ENCODE measurements around the gene METTL27. TPM values are rescaled to one million over a fixed set of nuclear protein-coding genes. Genes with fewer than 3 reads are reported as not detected.
A peak's percentile ranks its signal among the peaks of the same experiment; 100 is the strongest.
"Not testable (repeated sequence)": the region's sequence is repeated elsewhere in the genome, so short reads cannot be mapped to it uniquely, and the experiment has no call there.

METTL27 gene
- total RNA-seq, 4 donors from 2014 or later: 3.8 to 16.3 (median 9.6) TPM

DNA sequence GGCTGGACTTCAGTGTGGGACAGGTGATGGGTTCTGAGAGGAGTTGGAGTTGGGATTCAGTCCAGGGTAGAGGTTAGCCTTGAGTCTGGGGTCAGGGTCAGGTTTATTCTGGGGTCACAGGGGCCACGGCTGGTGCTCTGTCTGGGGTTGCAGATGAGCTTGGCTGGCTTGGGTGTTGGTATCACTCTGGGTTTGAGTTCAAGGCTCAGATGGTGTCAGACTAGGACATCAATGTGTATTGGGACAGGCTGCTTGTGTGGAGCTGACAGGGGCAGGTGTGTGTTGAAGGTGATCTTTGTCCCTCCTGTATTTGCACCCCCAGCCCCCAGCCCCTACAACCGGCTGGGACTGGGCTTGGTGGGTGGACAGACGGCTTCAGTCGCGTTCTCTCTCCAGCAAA is 45.4 kb upstream of the METTL27 start:
- intact Hi-C loops (cut with DNase I): no loop called here
- TF ChIP-seq, protein P1, sequence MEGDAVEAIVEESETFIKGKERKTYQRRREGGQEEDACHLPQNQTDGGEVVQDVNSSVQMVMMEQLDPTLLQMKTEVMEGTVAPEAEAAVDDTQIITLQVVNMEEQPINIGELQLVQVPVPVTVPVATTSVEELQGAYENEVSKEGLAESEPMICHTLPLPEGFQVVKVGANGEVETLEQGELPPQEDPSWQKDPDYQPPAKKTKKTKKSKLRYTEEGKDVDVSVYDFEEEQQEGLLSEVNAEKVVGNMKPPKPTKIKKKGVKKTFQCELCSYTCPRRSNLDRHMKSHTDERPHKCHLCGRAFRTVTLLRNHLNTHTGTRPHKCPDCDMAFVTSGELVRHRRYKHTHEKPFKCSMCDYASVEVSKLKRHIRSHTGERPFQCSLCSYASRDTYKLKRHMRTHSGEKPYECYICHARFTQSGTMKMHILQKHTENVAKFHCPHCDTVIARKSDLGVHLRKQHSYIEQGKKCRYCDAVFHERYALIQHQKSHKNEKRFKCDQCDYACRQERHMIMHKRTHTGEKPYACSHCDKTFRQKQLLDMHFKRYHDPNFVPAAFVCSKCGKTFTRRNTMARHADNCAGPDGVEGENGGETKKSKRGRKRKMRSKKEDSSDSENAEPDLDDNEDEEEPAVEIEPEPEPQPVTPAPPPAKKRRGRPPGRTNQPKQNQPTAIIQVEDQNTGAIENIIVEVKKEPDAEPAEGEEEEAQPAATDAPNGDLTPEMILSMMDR (IDR thresholded peaks at IDR 0.05): no peak
- TF ChIP-seq POLR2A (IDR thresholded peaks at IDR 0.05): no peak
- peaks cover 0 to 13% of the 10 kb centered on the region in 2 donors for H3K4me1 ChIP-seq
- WGBS, 2 donors: 83 to 98% methylated on average over 5 of the region's 5 CpGs
- no peak overlapping the region for H3K4me3 ChIP-seq (replicated peaks in 1 of 3)
- H3K27ac ChIP-seq: no peak overlapping the region
- no peaks in the 10 kb centered on the region for H3K27me3 ChIP-seq
- H3K36me3 ChIP-seq: no peaks in the 10 kb centered on the region
- no peaks in the 10 kb centered on the region for H3K9me3 ChIP-seq
- no peak for DNase-seq

DNA sequence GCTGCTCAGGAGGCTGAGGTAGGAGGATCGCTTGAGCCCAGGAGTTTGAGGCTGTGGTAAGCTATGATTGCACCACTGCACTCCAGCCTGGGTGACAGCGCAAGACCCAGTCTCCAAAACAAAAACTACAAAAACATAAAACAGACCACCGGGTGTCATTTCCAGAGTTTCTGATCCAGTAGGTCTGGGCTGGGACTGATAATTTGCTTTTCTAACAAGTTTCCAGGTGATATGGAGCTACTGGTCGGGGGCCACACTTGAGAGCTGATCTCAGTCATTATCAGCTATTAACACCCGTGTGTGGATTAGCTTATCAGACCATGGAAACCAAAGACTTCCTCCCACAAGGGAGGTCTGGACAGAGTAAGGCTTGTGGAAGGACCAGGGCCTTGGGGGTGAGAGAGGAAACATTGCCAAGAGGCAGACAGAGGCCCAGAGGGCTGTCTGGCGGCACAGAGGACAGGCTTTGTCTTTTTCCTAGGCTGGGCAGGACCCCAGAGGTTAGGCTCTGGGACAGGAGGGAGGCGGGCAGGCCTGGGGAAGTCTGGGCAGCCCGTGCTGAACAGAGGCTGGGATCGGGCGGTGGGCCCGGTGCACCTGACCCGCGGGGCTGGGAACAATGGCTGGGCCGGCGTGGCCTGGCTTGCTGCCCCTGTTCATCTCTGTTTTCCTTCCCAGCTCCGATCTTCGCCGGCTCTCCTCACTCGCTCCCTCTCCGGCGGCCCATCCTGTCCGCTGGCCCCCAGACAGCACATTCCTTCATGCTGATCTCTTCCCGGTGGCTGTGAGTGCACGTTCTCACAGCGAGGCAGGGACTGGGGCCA is 43.9 kb upstream of the METTL27 start:
- no peak overlapping the region for H3K4me3 ChIP-seq (replicated peaks in 1 of 3)
- peak; percentile 31 to 51 for DNase-seq
- WGBS, 2 donors: 42 to 59% methylated on average over 7 to 23 of the region's 25 CpGs
- H3K36me3 ChIP-seq: no peaks in the 10 kb centered on the region
- peaks cover 0 to 18% of the 10 kb centered on the region in 2 donors for H3K4me1 ChIP-seq
- TF ChIP-seq, protein P1 (IDR thresholded peaks at IDR 0.05): no peak
- no peak for TF ChIP-seq POLR2A (IDR thresholded peaks at IDR 0.05)
- no peaks in the 10 kb centered on the region for H3K27me3 ChIP-seq
- peak overlapping the region; percentile 23 to 65 (median 40) for H3K27ac ChIP-seq
- no peaks in the 10 kb centered on the region for H3K9me3 ChIP-seq
- intact Hi-C loops (cut with DNase I): no loop called here

DNA sequence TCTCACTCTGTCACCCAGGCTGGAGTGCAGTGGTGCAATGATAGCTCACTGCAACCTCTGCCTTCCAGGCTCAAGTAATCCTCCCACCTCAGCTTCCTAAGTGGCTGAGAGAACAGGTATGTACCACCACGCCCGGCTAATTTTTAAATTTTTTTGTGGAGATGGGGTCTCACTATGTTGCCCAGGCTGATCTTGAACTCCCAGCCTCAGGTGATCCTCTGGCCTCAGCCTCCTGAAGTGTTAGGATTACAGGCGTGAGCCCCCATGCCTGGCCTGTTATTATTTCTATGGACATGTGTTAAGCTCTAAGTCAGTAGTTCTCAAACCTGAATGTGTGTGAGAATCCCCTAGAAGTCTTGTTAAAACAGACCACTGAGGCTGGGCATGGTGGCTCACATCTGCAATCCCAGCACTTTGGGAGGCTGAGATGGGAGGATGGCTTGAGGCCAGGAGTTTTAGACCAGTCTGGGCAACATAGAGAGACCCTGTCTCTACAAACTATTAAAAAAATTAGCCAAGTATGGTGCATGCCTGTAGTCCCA is 43.2 kb upstream of the METTL27 start:
- Histone ChIP-seq H3K9me3 (no peaks in the 10 kb centered on the region), H3K27me3 (no peaks in the 10 kb centered on the region), H3K27ac (no peak overlapping the region), H3K4me3 (replicated peaks in 1 of 3) (no peak overlapping the region), H3K36me3 (no peaks in the 10 kb centered on the region), H3K4me1 (peaks cover 0 to 25% of the 10 kb centered on the region in 2 donors)
- no peak for DNase-seq
- 94 to 97% methylated on average over 3 of the region's 3 CpGs for WGBS, 2 donors
- intact Hi-C loops (cut with DNase I): no loop called here
- TF ChIP-seq, protein P1 (IDR thresholded peaks at IDR 0.05): no peak
- TF ChIP-seq POLR2A (IDR thresholded peaks at IDR 0.05): no peak

DNA sequence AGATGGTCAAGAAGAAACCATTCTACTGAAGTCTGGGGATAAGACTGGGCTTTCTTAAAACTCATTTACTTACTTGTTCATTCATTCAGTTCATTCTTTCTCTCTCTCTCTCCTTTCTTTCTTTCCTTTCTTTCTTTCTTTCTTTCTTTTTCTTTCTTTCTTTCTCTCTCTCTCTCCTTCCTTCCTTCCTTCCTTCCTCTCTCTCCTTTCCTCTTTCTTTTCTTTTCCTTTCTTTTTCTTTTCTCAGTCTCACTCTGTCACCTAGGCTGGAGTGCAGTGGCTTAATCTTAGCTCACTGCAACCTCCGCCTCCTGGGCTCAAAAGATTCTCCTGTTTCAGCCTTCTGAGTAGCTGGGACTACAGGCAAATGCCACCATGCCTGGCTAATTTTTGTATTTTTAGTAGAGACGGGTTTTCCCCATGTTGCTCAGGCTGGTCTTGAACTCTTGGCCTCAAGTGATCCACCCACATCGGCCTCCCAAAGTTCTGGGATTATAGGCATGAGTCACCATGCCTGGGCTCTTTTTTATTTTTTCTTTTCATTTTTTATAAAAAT is 42.6 kb upstream of the METTL27 start:
- H3K27me3 ChIP-seq; DNase-seq; H3K4me3 ChIP-seq (replicated peaks in 1 of 3); H3K36me3 ChIP-seq; H3K27ac ChIP-seq; H3K9me3 ChIP-seq; intact Hi-C loops (cut with DNase I): not testable (repeated sequence)
- WGBS, 2 donors: 83 to 85% methylated on average over 3 of the region's 3 CpGs
- peaks cover 0 to 31% of the 10 kb centered on the region in 2 donors for H3K4me1 ChIP-seq

DNA sequence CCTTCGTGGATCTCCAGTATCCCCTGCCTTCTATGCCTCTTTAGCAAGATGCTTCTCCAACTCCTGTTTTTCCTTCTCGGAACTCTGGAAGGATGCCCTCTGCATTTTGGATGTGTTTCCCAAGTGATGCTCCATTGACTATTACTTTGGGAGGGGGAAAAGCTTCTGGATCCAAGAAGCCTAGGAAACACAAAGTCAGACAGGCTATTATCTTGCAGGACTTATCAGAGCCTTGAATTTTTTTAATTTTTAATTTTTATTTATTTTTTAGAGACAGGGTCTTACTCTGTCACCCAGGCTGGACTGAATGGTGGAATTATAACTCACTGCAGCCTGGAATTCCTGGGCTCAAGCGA is 39.7 kb upstream of the METTL27 start:
- no peak for DNase-seq
- intact Hi-C loops (cut with DNase I): no loop called here
- H3K36me3 ChIP-seq: no peaks in the 10 kb centered on the region
- no peaks in the 10 kb centered on the region for H3K27me3 ChIP-seq
- WGBS, 2 donors: 91% methylated on average over 3 of the region's 3 CpGs
- H3K4me3 ChIP-seq (replicated peaks in 1 of 3): no peak overlapping the region
- TF ChIP-seq POLR2A (IDR thresholded peaks at IDR 0.05): no peak
- TF ChIP-seq, protein P1 (IDR thresholded peaks at IDR 0.05): no peak
- H3K4me1 ChIP-seq: peaks cover 5 to 39% of the 10 kb centered on the region in 2 donors
- no peaks in the 10 kb centered on the region for H3K9me3 ChIP-seq
- H3K27ac ChIP-seq: peak overlapping the region in 1 of 3 donors; percentile 6

Data from thyroid gland (tissue), 4 donors.